Measurements from ENCODE around the gene PTH.
A peak's percentile ranks its signal among the peaks of the same experiment; 100 is the strongest.

The PTH gene

GRCh38 chr11:13495929-13496328 lies at the start of gene PTH:
Gene PTH, minus strand, starts transcription at chr11:13495997. Its CDS starts 3,142 bp downstream, at chr11:13492855.
- DNase-seq (ENCODE audit: low spot score), result no peak

DNA sequence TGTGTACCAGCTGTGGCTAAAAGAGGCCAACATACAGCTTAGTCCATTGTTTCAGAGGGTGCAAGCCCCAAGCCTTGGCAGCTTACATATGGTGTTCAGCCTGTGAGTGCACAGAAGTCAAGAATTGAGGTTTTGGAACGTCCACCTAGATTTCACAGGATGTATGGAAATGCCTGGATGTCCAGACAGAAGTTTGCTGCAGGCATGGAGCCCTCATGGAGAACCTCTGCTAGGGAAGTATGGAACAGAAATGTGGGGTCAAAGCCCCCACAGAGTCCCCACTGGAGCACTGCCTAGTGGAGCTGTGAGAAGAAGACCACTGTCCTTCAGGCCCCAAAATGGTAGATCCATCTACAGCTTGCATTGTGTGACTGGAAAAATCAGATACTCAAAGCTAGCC lies 42.2 kb upstream of the PTH start:
- no peak for DNase-seq (ENCODE audit: low spot score)

- no peak for DNase-seq (ENCODE audit: low spot score)
Observed at GRCh38 chr11:13535819-13536218, 40.0 kb upstream of the PTH start.

- DNase-seq (ENCODE audit: low spot score), result no peak
Observed at GRCh38 chr11:13534358-13534757, 38.6 kb upstream of the PTH start.

GRCh38 chr11:13525257-13525656 lies 29.5 kb upstream of the PTH start:
- DNase-seq (ENCODE audit: low spot score), result no peak

DNA sequence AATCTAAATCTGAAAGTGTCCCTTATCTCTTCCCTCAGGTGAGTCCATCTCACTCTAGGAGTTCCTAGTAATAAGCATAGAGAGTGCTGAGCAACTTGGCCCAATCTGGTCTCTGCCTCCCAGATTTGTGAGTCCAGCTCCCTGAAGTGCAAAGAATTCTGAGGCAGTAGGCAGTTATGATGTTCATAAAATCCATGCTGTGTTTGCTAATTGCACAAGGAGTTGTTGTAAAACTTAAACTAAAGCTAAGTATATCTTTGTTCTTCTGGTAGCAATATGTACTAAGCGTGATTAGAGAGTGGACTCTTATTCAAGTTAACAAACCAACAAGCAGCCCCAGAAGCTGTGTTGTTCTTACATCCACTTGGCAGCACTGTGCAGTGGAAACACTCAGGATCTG lies 7.6 kb upstream of the PTH start:
- DNase-seq (ENCODE audit: low spot score), result no peak

DNA sequence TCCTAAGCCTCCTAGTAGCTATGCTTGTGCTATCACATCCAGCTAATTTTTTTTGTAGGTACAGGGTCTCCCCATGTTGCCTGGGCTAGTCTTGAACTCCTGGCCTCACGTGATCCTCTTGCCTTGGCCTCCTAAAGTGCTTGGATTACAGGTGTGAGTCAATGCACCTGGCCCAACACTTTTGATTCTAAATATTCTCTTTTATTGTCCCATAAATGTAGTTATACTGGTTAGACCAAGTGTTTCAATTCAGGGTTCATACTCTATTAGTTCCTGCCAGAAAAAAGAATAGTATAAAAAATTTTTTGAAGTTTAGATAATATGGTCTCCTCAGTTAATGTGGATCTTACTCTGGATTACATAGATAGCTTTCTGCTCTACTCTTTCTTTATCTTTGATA lies 6.7 kb upstream of the PTH start:
- no peak for DNase-seq (ENCODE audit: low spot score)

DNA sequence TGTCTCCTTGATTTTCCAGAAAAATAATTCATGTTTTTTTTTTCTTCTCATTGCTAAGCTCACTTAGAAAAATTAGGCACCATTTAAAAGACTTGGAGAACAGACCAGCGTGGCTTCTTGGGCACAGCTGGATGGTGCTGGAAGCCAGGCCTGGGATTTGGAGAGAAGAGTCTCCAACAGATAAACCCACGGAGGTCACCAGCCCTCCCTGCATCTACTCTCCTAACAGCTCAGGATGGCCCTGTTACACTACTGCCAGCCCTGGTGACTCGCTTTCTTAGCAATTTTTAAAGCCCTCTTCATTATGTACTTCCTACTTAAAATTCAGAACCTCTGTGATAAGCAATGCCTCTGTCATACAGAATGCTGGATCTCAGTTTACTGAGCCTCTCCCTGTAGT lies 1.7 kb downstream of the PTH start:
- DNase-seq (ENCODE audit: low spot score), result no peak

DNA sequence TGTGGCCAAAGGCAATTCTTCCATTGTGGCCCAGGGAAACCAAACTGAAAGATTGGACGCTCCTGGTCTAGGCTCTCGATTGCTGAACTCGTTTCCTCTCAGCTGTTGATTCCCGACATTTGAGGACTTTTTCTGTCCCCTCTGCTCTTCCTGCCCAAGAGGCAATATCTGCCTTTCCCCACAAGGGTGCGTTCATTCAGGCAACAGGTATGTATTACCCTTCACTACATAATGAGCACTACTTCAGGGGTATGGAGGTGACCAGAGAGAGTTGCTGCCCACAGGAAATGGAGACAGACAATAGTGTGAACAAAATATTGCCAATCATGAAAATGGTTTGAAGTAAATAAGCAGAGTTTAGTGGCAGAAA lies 8.2 kb downstream of the PTH start:
- DNase-seq (ENCODE audit: low spot score), result no peak

- DNase-seq (ENCODE audit: low spot score), result no peak
Observed at GRCh38 chr11:13486926-13487660, 8.7 kb downstream of the PTH start.

GRCh38 chr11:13480198-13480597 lies 15.6 kb downstream of the PTH start:
- DNase-seq (ENCODE audit: low spot score), result no peak

DNA sequence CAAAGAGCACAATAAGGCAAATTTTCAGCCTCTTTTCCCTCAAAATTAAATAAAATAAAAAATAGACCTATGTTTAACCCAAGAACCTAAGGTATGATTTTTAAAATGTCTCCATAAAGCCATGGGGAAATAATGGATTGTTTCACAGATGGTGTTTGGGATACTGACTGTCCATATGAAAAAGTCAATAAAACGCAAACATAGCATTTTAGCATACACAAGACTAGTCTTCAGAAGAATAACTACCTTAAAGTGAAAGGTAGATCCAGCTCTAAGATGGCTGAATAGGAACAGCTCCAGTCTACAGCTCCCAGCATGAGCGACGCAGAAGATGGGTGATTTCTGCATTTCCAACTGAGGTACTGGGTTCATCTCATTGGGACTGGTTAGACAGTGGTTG lies 16.1 kb downstream of the PTH start:
- DNase-seq (ENCODE audit: low spot score), result no peak

DNA sequence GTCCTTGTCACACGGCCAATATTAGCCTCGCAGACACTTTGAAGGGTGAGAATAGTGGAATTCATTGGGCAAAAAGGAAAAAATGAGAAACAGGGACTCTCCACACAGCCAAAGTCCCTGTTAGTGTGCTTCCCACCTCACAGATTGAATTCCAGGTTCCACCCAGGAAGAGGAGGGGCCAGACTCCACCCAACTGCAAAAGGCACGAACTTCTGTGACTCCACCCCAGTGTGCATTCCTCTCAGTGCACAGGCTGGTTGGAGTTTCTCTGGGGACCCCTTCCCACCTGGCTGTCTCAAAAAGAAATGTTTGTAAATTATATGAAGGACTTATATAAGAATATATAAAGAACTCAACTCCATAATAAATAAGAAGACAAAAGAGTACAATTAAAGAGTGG lies 20.7 kb downstream of the PTH start:
- no peak for DNase-seq (ENCODE audit: low spot score)

- no peak for DNase-seq (ENCODE audit: low spot score)
Observed at GRCh38 chr11:13473013-13473722, 22.6 kb downstream of the PTH start.

- no peak for DNase-seq (ENCODE audit: low spot score)
Observed at GRCh38 chr11:13468750-13469149, 27.0 kb downstream of the PTH start.

DNA sequence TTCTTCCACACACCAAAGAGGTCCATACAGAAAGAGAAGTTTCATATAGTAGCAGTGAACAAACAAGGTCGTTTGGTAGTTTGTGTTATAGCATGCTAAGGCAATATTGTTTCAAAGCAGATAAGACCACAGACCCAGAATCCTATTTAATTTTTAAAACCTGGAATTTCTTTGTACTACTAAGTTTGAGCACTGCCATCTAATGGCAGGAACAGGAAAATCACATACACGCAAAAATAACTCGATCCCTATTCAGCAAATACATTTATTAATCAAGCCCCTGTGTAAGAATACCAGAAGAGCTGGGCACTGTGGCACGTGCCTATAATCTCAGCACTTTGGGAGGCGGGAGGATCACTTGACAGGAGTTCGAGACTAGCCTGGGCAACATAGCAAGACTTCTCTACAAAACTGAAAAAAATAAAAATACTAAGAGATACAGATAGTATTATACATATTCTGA lies 29.9 kb downstream of the PTH start:
- DNase-seq (ENCODE audit: low spot score), result peak; percentile 33

DNA sequence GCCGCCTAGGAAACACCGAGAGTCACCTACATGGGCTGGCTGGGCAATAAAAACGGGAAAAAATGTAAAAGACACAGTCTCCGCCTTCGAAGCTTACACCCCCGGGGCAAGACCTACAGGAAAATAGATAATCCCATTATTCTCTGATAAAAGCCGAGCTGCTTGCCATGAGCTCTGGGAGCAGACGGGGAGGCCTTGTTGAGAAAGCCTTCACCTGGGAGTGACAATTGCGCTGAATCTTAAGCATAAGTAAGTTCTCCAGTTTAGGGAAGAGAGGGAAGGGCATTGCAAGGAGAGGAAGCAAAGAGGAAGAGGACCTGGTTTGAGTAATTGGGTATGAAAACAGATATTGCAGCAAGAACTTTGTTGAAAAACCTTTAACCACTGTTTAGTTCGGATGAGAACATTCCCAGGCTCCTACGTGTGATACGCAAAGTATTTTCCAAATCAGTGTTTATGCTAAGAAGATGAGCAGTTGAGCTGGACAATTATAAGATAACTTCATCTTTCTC lies 32.0 kb downstream of the PTH start:
- no peak for DNase-seq (ENCODE audit: low spot score)

- DNase-seq (ENCODE audit: low spot score), result peak; percentile 88
Observed at GRCh38 chr11:13462901-13463778, 32.7 kb downstream of the PTH start, which contains the start of gene BTBD10. Gene BTBD10, minus strand, starts transcription at chr11:13463222. Its CDS starts 18,098 bp downstream, at chr11:13445124.

- peak; percentile 43 for DNase-seq (ENCODE audit: low spot score)
Observed at GRCh38 chr11:13462311-13462900, 33.4 kb downstream of the PTH start.

DNA sequence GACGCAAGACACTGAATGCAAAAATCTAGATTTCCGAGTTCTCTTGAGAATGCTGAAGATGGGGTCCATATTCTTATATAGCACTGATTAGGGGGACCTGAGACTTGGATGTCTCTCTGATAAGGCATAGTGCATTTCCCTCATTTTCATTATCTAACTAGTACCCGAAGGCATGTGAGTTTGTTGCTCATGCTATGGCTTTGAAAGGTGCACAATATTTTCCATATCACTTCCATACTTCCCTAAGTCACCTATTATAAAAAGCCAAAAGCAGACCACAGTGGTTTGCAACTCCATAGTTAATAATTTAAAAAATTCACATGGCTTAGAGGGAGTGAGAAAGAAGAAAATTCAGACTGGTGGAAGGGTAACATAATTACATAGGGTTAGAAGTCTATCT lies 34.5 kb downstream of the PTH start:
- DNase-seq (ENCODE audit: low spot score), result no peak

GRCh38 chr11:13450832-13451397 lies 44.9 kb downstream of the PTH start:
- DNase-seq (ENCODE audit: low spot score), result no peak

DNA sequence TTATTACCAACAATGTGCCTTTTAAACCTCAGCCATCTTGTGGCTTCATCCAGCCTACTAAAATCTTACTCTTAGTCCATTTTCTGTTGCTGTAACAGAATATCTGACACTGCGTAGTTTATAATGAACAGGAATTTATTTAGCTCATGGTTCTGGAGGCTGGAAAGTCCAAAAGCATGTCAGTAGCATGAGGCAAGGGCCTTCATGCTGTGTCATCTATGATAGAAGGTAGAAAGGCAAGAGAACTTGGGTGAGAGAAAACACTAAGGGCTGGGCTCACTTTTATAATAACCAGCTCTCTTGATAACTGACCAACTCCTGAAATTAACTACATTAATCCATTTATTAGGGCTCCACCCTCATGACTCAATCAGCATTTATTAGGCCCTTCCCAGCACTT lies 46.3 kb downstream of the PTH start:
- no peak for DNase-seq (ENCODE audit: low spot score)
